WTC11 (cell line): ENCODE results near the gene BBS5.

Source experiments
- CTCF ChIP-seq: fragments of 200-600 bp; IDR thresholded peaks from 2 replicates; pipeline ENCODE4 v1.8.0; 2022; ENCODE audit warnings: antibody characterized with exemption
- E2F1 ChIP-seq: sonication (generic); formaldehyde crosslinking; IDR thresholded peaks from 2 replicates; pipeline ENCODE4 v1.8.0; 2022; ENCODE audit warnings: mild to moderate bottlenecking, missing genetic modification reagents
- ESRRA ChIP-seq: sonication (generic); formaldehyde crosslinking; IDR thresholded peaks from 2 replicates; pipeline ENCODE4 v1.8.1; 2022; ENCODE audit warnings: mild to moderate bottlenecking, missing genetic modification reagents, borderline replicate concordance
- JUN ChIP-seq: sonication (generic); formaldehyde crosslinking; IDR thresholded peaks from 2 replicates; pipeline ENCODE4 v1.8.0; 2023; ENCODE audit warnings: mild to moderate bottlenecking, missing genetic modification reagents
- ZNF138 ChIP-seq: sonication (generic); formaldehyde crosslinking; conservative IDR thresholded peaks from 2 replicates; pipeline ENCODE4 v1.8.1; 2022; ENCODE audit warnings: mild to moderate bottlenecking, moderate library complexity, missing genetic modification reagents
- ZNF281 ChIP-seq: sonication (generic); formaldehyde crosslinking; IDR thresholded peaks from 2 replicates; pipeline ENCODE4 v1.8.0; 2023; ENCODE audit warnings: mild to moderate bottlenecking, missing genetic modification reagents
- ZNF317 ChIP-seq: sonication (generic); formaldehyde crosslinking; IDR thresholded peaks from 2 replicates; pipeline ENCODE4 v1.8.1; 2023; ENCODE audit warnings: low read depth, mild to moderate bottlenecking, moderate library complexity, missing genetic modification reagents, borderline replicate concordance
- TF ChIP-seq, protein P1 (sequence below): sonication (generic); formaldehyde crosslinking; IDR thresholded peaks from 2 replicates; pipeline ENCODE4 v1.8.1; 2023; ENCODE audit warnings: mild to moderate bottlenecking, moderate library complexity, missing genetic modification reagents
- TF ChIP-seq, protein P2 (sequence below): sonication (generic); formaldehyde crosslinking; IDR thresholded peaks from 2 replicates; pipeline ENCODE4 v1.8.0; 2022; ENCODE audit warnings: mild to moderate bottlenecking, missing genetic modification reagents

- TF ChIP-seq CTCF, result no peak
- TF ChIP-seq JUN (CRISPR knock-in tag), result no peak
- TF ChIP-seq, protein P1, sequence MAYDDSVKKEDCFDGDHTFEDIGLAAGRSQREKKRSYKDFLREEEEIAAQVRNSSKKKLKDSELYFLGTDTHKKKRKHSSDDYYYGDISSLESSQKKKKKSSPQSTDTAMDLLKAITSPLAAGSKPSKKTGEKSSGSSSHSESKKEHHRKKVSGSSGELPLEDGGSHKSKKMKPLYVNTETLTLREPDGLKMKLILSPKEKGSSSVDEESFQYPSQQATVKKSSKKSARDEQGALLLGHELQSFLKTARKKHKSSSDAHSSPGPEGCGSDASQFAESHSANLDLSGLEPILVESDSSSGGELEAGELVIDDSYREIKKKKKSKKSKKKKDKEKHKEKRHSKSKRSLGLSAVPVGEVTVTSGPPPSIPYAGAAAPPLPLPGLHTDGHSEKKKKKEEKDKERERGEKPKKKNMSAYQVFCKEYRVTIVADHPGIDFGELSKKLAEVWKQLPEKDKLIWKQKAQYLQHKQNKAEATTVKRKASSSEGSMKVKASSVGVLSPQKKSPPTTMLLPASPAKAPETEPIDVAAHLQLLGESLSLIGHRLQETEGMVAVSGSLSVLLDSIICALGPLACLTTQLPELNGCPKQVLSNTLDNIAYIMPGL (CRISPR knock-in tag), result no peak
- TF ChIP-seq ZNF281 (CRISPR knock-in tag), result no peak
- no peak for TF ChIP-seq E2F1 (CRISPR knock-in tag)
- TF ChIP-seq, protein P2, sequence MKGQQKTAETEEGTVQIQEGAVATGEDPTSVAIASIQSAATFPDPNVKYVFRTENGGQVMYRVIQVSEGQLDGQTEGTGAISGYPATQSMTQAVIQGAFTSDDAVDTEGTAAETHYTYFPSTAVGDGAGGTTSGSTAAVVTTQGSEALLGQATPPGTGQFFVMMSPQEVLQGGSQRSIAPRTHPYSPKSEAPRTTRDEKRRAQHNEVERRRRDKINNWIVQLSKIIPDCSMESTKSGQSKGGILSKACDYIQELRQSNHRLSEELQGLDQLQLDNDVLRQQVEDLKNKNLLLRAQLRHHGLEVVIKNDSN, result no peak
- TF ChIP-seq ZNF317 (CRISPR knock-in tag), result no peak
- TF ChIP-seq ESRRA (CRISPR knock-in tag), result no peak
- no peak for TF ChIP-seq ZNF138 (CRISPR knock-in tag)
Measured at GRCh38 chr2:169495310-169495928, 16.1 kb downstream of the BBS5 start.
